GM18858 (cell line): ENCODE data around the gene RPH3AL.
"Not testable (repeated sequence)": the region's sequence is repeated elsewhere in the genome, so short reads cannot be mapped to it uniquely, and the experiment has no call there.

Experiments used
- ATAC-seq: cut with Tn5 transposase; IDR thresholded peaks from one replicate; pipeline ENCODE4 v1.9.1; 2021; ENCODE audit not compliant: unreplicated experiment

The RPH3AL gene

DNA sequence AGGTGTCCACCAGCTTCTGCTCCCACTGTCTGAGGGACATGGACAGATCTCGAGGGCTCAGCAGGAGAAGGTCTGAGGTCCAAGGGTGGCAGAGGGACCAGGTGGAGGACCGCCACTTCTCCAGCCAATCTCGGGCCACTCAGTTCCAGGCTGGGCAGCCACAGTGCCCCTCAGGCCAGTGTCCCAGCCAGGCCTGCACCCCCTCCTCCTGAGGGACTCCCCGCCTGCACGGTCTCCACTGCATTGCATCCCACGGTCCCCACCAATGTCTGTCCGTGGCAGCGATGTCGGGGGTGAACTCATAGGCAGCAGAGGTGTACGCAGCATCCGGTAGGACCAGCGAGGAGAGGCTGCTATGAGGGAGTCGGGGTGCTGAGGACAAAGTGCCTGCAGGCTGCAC, 107.0 kb downstream of the RPH3AL start:
- ATAC-seq, result no peak

DNA sequence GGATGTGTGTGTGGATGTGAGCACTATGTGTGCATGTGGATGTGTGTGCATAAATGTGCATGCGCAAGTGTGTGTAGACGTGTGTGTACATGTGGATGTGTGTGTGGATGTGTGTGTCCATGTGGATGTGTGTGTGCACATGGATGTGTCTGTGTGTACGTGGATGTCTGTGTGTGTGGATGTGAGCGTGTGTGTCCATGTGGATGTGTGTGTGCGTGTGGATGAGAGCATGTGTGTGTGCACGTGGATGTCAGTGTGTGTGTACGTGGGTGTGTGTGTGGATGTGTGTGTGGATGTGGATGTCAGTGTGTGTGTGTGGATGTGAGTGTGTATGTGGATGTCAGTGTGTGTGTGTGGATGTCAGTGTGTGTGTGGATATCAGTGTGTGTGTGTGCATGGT, 107.6 kb downstream of the RPH3AL start:
- ATAC-seq, result no peak

DNA sequence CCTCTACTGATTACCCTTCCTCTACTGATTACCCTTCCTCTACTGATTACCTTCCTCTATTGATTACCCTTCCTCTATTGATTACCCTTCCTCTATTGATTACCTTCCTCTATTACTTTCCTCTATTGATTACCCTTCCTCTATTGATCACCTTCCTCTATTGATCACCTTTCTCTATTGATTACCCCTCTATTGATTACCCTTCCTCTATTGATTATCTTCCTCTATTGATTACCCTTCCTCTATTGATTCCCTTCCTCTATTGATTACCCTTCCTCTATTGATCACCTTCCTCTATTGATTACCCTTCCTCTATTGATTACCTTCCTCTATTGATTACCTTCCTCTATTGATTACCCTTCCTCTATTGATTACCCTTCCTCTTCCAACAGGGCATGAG, 108.7 kb downstream of the RPH3AL start:
- not testable (repeated sequence) for ATAC-seq

DNA sequence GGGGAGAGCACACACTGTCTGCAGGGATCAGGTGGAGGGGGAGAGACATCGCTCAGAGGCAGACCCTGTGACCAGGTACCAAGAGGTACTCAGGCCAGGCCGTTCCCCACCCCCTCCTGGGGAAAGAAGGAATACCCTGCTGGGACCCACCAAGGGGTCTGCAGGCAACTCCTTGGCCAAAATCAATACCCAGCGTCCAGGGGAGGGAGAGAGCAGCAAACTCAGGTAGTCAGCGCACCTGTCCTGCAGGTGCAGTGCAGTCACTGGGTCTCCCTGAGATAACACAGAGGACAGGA, 113.7 kb downstream of the RPH3AL start:
- ATAC-seq, result no peak

DNA sequence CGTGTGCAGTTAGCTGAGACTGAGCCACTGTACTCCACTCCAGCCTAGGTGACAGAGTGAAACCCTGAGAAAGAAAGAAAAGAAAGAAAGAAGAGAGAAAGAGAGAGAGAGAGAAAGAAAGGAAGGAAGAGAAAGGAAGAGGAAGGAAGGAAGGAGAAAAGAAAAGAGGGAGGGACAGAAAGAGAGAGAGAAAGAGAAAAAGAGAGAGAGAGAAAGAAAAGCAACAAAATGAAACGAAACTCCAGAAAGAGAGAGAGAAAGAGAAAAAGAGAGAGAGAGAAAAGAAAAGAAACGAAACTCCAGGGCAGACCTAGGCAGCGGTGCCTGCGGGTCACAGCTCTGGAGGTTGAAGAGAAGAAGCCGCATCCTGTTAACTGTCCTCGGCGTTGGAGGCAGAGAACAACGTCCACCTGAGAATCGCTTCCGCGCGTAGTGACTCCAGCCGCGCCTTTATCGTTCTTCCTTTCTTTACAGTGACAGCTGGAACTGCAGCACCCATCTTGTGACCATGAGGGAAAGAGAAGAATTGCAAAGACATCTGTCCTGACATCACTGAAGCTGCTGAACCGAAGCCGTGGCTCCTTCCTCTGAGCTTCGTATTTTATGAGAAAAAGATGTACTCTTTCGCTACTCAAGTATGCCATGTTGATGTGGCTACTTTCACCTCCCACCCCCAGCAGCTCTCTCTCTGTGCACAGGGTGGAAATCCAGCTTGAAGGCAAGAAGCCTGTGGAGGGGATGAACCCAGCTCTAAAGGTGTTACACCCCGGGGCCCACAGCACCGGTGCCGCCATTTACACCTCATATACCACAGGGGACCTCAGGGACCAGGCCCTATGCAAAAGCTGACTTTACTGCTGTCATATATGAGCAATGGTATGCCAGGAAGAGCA, 114.3 kb downstream of the RPH3AL start:
- no peak for ATAC-seq

DNA sequence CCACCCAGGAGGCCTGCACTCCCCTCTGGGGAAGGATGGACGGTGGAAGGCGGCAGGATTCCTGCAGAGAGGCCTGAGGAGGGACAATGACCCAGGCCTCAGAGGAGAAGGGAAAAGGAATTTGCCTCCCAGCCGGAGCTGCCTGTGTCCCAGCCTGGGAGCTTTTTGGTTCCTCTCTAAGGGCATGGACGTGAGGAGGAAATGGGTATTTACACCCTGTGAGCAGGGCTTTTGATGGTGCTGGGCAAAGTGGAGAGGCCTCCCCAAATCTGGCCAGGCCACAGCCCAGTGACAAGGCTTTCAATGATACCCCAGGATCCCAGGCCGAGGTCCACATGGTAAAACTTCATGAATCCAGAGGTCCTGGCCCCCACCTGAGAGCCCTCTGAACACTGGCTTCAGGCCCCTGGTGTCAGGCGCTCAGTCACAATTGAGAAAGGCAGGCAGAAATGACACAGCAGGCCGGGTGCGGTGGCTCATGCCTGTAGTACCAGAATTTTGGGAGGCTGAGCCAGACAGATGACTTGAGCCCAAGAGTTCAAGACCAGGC, 115.1 kb downstream of the RPH3AL start:
- no peak for ATAC-seq

DNA sequence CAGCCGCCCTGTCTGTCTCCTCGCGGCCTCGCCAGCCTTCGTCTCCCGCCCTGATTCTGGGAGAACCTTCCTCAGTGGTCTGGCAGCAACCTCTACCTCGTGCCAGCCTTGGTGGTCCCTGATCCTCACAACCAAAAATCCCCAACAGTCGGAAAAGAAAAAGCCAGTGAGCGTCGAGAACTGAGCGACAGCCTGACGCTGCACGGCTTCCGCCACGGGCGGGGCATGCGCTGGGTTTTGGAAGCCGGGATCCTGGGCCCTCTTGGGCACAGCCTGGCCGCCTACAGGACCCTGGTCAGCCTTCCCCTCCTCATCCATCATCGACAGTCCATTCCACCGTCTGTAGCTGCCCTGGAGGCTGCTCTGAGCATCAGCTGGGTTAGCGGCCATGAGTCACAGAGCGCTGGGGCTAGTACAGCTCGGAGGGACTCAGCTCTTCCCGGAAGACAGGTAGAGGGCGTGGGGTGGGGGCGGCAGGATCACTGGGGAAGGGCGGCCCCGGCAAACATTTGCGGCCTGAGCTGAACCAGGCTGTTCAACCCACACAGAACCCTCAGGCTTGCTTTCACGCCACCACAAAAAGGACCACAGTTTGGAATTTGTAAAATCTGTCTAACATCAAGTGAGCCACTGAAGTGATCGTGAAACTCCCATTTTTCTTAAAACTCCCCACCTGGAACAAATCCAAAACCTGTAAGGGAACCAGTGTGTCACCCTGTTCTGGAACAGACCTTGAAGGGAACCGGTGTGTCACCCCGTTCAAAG, 115.8 kb downstream of the RPH3AL start:
- ATAC-seq, result no peak

DNA sequence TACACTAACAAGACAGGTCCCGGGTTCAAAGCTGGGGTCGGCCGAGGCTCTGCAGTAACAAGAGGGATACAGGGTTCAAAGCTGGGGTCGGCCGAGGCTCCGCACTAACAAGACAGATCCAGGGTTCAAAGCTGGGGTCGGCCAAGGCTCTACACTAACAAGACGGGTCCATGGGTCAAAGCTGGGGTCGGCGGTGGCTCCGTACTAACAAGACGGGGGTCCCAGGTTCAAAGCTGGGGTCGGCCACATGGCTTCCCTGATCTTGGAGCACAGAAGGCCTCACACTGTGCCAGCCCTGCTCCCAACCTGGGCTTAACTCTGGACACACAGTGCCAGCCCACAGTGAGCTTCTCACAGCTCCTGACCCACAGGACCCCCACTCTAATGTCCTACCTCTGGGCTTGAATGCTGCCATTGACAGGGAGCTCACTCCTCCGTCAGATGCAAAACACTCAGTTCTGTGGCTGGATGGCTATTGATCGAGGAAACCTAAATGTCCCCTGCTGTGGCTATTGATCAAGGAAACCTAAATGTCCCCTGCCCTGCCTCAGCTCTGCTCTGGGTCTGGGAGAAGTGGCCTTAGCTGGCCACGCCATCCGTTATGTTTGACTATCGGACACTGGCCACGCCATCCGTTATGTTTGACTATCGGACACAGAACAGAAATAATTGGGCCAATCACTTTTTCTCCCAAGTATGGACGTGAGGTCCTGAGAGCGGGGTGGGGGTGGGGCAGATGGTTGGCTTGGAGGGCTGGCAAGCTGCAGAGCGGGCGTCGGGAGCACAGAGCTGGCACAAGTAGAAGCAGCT, 116.6 kb downstream of the RPH3AL start:
- ATAC-seq, result no peak

DNA sequence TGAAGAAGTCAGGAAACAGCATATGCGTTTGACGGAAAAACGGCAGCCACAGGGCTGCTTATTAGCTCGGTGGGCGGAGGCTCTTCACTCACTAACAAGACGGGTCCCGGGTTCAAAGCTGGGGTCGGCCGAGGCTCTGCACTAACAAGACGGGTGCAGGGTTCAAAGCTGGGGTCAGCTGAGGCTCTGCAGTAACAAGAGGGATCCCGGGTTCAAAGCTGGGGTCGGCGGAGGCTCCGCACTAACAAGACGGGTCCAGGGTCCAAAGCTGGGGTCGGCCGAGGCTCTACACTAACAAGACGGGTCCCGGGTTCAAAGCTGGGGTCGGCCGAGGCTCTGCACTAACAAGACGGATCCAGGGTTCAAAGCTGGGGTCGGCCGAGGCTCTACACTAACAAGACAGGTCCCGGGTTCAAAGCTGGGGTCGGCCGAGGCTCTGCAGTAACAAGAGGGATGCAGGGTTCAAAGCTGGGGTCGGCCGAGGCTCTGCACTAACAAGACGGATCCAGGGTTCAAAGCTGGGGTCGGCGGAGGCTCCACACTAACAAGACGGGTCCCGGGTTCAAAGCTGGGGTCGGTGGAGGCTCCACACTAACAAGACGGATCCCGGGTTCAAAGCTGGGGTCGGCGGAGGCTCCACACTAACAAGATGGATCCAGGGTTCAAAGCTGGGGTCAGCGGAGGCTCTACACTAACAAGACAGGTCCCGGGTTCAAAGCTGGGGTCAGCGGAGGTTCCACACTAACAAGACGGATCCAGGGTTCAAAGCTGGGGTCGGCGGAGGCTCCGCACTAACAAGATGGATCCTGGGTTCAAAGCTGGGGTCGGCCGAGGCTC, 117.4 kb downstream of the RPH3AL start:
- ATAC-seq, result not testable (repeated sequence)

DNA sequence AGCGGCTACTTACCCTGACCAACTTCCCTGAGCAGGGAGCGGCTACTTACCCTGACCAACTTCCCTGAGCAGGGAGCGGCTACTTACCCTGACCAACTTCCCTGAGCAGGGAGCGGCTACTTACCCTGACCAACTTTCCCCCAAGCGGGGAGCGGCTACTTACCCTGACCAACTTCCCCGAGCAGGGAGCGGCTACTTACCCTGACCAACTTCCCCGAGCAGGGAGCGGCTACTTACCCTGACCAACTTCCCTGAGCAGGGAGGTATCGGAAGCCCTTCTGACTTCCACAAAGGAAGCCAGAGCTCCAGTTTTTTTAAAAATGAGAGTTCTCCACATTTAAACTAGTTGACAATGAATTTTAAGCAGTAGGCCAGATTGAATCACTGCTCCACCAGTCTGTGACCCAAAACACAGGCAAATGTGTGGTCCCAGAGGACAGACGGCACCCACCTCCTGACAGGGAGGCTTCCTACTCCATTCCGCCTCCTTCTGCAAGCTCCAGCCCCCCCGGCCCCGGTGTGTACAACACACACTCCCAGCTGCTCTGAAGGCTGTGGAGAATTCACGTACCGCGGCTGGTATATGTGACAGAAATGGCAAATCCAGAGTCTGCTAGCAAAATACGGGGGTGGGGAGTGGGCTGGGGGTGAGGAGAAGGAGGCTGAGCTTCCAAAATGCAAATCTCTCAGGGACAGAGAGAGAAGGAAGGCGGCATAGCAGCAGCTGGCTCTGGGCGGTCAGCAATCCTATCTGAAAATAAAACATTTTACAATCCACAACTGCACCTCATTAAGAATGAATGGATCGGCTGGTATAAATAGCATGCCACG, 118.2 kb downstream of the RPH3AL start:
- ATAC-seq, result not testable (repeated sequence)

DNA sequence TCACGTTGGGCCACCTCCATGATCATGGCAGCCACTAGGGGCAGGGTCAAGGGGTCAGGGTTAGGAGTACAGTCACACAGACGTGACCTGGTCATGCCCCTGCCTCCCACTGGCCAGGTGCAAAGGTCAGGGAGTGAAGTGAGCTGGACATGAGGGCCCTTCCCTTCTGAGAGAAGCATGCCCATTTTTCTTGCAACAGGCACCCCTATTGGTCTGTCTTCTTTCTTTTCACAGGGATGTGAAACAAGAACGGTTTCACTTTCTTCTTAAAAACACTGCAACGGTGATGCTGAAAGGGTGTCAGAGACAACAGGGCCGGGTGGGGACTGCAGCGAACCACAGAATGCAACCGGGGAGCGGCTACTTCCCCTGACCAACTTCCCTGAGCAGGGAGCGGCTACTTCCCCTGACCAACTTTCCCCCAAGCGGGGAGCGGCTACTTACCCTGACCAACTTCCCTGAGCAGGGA, 119.1 kb downstream of the RPH3AL start:
- ATAC-seq, result no peak

DNA sequence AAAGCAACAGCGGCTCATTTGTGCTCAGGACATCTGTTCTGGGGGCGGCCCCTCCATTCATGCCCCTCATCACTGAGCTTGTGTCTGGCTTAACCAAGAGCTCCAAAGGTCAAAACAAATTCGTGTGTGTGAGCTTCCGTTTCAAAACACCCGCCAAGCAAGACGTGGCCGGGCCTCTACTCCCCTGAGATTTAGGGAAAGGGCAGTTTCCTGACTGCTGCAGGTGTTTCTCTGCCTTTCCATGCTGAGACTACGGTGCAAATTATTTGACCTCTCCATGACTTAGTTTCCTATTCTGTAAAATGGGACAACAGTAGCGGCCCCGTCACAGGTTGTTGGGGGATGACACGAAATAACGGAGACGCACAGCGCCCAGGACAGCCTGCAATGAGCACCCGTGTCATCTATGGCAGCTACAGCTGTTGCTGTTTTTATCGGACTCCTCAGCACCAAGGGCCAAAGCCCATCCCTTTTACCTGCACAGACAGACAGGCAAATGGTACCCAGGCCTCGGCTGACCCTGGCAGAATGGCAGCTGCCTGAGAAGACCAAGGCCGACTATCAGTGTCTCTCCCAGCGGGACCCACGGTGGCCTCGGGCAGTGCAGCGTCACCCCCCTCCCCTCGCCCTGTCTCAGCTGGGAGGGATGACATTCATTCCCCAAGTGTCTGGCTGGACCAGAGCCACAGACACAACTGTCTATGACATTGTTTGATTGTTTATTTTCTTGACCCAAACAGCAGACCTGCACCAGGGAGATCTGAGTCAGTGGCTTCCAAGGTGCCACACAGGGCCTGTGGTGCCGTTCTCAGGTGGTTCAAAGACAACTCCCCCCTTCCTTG, 120.4 kb downstream of the RPH3AL start:
- ATAC-seq, result no peak

DNA sequence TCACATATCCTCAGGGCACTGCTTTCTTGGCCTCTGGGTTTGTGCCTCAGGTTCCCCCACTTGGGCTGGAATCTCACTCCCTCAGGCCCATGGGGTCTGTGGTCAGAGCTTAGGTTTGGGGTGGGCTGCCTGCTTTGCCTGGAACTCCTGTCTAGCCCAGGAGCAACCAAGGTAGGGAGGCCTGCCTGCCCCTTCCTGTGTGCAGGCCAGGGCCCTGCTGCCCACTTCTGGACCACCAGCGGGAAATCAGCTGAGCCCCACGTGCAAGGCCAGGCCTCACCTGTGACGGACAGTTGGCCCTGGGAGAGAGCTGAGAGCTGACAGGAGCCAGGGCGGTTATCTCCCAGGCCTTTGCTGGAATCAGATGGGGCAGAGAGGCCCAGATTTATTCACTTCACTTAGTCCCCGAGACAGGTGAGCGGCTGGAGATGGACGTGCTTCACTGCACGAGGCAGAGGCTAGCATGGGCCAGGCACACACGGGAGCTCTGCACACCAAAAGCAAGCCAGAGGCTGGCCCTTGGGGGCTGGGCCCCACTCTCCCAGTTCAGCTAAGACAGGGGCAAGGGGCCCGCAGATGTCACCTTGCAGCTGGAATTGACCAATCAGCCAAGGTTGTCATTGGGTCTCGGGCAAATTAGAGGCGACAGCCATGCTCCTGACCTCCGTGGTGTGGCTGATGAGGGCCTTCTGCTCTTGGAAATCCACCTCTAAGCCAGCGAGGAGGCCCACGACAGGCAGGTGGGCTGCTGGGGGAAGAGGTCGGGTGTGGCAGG, 121.2 kb downstream of the RPH3AL start:
- ATAC-seq, result no peak

DNA sequence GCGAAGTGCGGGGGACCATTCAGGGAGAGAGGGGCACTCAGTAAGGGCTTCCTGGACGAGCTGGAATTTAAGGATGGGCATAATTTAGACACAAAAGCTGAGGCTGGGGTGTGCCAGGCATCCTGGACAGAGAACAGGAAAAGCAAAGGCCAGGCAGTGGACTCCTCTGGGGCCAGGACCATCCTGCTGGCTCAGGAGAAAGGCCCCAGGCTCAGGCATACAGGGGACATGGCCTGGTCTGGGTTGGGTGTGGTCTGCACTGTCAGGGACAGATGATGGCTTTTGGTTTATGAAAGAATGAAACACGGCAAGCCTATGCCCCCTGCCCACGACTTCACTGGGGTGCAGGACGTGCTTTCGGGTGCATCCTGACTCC, 122.2 kb downstream of the RPH3AL start:
- ATAC-seq, result no peak

DNA sequence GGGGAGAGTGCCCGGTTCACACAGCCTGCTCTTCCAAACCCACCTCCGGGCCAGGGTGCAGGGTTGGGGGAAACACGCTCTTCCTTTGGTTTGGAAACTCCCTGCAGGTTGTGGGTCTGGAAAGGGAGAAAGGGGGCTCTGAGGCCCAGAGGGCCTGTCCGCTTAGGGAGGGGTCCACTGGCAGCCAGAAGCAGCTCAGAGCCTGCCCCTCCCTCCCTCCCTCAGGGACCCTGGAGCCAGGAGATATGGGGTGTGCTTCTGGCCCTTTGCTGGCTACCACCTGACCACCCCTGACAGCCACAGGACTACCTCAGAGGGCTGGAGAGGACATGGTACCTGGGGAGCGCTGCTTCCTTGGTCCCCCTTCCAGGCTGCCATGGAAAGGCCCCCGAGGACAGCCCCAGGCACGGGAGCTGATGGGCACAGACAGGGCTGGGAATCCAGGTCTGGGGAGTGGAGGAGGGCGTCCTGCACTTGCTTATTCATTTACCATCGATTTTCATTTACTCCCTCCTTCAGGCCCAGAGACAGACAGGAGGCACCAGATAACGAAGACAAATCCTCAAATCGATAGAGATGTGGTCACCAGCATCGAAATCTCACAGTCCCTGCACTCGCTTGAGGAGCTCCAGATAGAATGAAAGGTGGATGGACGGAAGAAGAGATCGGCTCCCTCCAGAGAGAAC, 122.8 kb downstream of the RPH3AL start:
- no peak for ATAC-seq

DNA sequence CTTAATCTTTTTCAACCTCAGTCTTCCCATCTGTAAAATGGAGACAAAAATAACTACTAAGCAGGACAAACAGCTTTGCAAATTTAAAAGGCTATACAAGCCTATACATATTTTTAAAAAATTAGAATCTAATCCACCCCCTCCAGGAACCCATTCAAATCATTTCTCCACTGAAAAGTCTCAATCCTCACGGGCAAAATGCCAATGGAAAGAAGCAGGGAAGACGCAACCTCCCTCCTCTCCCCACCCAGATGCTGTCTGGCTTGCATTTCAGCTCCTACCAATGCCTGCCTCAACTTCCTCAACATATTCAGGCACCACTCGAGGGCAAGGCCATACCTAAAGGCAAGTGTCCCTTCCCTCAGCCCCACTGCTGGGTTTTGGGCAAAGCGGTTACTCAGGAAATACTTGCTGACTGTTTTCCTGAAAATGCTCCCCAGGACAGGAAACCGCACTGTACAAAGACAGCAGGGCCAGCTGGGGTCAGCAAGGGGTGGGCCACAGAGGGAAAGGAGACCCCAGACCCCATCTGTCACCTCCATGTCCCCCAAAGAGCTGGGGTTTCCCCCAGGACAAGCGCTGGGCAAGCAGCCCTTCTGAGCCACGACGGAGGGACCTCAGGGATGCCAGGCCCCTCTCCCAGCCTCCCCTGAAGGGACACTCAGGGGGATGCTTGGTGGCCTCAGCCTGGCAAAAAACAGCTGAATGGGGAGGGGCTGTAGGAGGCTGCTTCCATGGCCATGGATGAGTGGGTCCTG, 123.5 kb downstream of the RPH3AL start:
- no peak for ATAC-seq
